ELF-1 (cell line): ENCODE measurements around the gene METTL1.
A peak's percentile ranks its signal among the peaks of the same experiment; 100 is the strongest.
"Not testable (repeated sequence)": the region's sequence is repeated elsewhere in the genome, so short reads cannot be mapped to it uniquely, and the experiment has no call there.

Experiments used
- DNase-seq: peaks from one replicate; pipeline ENCODE4 v3.0.0-alpha.2; 2016; ENCODE audit warnings: low read depth, low spot score

METTL1 gene

DNA sequence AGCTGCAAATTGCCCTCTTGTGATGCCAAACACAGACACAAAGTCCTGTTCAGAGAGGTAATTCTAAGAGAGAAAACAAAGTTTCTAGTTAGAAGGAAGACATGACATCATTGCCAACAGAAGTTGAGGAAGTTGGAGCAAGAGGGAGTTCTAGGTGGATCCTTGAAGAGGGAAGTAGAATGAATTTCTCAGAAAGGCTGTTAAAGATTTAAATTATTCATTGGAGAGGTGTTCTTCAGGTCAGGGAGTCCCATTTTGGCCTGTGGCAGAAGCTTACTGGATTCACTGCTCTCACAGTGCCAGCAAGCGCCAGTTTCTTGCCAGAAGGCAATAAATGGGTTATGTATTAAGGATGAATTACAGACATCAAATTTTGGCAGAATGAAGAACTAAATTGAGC is 26.0 kb upstream of the METTL1 start:
- DNase-seq = no peak

DNA sequence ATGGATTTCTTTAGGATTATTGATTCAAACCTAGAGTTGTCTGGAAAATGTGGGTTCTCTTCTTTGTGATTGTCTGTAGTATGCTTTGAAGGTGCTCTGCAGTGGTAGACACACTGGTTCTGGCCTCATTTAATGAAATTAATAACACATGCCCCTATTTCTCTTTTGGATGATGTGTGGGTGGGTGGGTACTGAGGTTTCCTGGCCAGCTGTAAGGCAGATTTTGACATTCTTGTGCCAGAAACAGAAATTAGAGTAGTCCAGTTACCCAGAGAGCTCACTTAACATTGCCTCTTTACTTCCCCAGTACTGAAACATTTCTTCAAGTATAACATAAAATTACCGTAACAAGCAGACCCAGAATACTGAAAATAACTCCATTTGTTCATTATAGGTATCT is 25.1 kb upstream of the METTL1 start:
- DNase-seq = no peak

DNA sequence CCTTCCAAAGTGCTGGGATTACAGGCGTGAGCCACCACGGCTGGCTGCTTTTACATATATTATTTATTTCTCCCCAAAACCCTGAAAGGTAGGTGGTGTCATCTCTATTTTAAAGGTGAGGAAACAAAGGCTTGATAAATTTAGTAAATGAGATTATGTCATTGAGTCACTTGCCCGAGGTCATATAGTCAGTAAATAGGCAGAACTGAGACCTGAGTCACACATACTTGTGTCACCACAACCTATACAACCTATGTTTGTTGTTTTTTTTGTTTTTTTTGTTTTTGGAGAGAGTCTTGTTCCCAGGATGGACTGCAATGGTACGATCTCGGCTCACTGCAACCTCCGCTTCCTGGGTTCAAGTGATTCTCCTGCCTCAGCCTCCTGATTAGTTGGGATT is 23.4 kb upstream of the METTL1 start:
- no peak for DNase-seq

DNA sequence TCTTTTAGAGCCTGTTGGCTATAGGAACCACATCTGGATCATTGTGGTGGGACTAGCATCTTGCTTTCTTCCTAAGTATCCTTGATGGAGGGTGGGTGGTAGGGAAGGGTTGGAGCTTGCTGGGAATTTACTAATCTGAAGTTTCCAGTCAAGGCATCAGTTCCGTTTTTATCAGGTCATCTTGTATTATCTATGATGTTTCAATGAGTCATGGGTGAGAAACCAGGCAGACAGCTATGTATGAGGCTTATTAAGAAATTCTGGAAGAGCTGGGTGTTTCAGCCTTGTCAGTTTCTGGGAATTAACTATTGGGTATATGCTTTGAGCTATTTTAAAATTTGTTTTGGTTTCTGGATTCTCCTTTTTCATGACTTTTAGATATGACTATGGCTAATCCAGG is 22.0 kb upstream of the METTL1 start:
- DNase-seq = no peak

DNA sequence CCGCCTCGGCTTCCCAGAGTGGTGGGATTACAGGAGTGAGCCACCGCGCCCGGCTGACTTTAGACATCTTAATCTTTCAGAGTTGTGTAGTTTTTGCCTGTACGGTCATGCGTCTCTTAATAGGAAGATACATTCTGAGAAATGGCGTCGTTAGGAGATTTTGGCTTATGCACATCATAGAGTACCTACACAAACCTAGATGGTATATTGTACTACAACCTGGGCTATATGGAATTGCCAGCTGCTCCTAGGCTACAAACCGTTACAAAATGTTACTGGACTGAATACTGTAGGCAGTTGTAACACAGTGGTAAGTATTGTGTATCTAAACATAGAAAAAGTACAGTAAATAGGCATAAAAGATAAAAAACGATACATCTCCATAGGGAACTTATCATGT is 12.0 kb upstream of the METTL1 start:
- DNase-seq = no peak

DNA sequence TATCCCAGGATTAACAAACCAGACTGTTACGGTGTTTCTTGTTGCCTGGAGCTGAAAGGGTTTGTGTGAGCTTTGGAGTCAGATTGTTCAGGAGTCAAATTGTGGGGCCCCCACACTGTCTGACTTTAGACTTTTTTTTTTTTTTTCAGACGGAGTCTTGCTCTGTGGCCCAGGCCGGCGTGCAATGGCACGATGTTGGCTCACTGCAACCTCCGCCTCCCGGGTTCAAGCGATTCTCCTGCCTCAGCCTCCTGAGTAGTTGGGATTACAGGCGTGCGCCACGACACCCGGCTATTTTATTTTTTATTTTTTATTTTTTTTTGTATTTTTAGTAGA is 11.5 kb upstream of the METTL1 start:
- DNase-seq = no peak

DNA sequence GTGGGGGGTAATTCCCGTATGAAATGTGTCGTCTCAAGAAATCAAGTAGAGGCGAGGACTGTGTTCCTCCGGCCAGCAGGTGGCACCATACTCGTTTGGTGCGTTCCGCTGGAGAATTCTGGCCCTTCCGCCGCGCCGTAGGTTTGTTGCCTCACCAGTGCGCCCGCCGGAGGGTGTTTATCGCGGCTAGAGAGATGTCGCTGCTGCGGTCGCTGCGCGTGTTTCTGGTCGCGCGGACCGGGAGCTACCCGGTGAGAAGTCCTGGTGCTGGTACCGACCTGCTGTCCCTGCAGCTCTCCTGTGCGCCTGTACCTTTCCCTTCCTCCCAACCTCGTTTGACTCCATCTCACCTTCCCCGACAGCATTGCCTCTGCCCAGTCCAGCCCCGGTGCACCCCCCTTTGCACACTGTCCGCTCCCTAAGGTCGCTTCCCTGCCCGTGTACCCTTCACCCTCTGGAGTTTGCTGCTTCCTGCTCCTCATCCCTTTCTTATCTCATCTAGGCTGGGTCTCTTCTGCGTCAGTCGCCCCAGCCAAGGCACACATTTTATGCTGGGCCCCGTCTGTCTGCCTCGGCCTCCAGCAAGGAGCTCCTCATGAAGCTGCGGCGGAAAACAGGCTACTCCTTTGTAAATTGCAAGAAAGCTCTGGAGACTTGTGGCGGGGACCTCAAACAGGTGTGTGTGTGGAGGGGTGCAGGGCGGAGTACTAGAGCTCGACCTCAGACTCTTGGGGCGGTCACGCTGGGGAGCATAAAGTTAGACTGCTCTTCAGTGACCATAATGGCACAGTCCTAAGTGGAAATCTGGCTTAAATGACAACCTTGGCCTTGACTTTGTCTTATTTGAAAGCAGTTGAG is 10.9 kb upstream of the METTL1 start, which contains the start of gene TSFM:
Gene TSFM, plus strand, starts transcription at position 180 of the 858 bp plus-strand sequence. Its CDS starts 15 bp downstream, at position 195.
- DNase-seq = peak; percentile 93

DNA sequence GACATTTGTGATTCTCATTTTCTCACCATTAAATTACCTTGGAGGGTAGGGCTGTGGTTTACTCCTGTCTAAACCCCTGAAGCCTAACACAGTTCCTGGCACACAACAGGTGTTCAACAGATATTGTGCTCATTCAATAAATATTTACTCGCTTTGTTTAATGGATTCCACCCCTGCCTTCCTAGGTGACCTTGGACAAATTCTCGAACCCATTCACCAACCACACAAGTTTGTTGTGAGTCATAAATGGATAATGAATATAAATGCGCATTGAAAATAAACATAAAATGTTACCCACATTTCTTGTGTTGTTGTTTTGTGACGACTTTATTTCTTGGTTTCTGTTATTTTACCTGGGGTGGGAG is 10.3 kb upstream of the METTL1 start:
- no peak for DNase-seq

DNA sequence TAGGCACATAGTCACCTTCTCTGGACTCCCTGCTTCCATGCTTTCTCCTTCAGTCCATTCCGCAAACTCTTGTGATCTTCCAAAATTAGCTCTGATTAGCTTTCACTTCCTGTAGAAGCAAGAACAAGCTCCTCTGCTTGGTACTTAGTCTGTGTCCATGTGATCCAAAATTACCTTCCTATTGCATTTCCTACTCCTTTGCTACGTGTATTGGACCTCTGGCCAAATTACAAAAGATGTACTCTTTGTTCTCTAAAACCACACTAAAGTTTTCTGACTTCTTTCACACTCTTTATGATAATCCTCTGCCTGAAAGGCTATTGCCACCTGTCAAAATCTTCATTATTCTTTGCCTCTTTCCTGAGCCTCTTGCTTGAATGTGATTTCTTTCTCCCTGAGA is 9.9 kb upstream of the METTL1 start:
- no peak for DNase-seq

DNA sequence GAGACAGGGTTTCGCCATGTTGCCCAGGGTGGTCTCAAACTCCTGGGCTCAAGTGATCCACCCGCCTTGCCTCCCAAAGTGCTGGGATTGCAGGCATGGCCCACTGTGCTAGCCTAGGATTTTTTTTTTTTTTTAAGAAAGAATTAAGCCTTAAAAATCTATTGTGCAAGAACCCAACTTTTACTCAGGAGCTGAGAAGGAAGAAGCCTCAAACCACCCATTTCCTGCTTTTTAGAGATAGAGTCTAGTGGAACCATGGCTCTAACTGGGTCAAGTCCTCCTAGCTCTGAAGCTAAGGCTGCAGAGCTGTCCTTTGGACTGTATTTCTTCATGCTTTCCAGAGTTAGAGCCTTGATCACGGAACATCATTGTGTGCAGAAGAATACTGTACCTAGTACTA is 9.3 kb upstream of the METTL1 start:
- no peak for DNase-seq

DNA sequence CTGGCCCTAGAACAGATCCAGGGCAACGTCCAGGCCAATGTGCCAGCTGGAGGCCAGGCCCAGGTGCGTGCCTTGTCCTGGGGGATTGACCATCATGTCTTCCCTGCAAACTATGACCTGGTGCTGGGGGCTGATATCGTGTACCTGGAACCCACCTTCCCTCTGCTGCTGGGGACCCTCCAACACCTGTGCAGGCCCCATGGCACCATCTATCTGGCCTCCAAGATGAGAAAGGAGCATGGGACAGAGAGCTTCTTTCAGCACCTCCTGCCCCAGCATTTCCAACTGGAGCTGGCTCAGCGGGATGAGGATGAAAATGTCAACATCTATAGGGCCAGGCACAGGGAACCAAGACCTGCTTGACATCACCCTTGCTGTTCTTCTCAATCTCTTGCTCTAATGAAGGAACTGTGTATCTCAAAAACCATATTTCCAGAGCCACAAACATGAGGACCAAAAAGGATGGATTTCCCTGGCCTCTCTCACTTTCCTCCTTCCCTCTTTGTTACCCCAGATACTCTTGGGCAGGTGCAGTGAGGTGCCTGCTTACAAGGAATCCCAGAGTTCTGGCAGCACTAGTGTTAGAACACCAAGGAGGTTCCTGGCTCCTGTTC is 8.5 kb upstream of the METTL1 start:
- no peak for DNase-seq

DNA sequence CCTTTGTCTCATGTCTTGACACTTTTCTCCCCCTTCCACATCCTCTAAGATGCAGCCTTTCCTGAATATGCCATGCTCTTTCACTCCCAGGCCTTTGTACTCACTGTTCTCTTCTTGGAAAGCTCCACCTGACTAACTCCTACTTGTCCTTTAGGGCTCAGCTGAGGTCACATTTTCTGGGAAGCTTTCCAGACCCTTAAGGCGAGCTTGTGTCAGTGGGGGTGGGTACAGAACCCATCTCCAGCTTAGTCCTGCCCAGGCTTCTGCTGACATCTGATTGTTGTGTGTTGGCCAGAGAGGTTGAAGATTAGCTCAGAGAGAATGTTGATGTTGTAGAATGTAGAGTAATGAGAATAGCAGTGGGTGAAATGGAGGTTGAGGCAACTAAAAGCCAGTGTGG is 7.8 kb upstream of the METTL1 start:
- DNase-seq = no peak

DNA sequence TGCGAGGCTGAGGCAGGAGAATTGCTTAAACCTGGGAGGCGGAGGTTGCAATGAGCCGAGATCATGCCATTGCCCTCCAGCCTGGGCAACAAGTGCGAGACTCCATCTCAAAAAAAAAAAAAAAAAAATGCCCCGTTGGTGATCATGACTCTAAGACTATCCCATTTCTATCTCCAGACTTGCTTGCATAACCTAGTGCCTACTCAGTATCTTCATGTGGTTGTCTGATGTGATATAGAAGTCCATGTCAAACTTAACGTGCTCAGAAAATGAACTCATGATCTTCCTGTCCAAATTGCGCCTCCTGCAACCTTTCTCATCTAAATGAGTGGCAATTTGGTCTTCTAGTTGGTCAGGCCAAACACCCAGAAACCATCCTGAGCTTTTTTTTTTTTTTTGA is 6.0 kb upstream of the METTL1 start:
- no peak for DNase-seq

DNA sequence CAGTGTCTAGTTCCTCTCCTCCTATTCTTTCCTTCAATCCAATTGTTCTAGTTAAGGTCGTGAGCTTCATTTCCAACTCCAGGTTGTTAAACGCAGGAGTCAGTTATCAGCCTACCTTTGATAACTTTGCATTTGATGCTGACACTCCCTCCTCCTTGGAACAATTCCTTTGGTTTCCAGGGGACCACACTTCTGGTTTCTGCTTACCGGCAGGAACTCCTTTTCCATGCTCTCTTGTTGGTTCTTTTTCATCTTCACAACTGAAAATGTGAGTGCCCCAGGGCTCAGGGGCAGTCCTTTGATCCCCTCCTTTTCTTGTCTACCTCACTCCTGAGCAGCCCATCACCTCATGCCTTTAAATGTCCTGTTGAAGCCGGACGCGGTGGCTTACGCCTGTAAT is 5.5 kb upstream of the METTL1 start:
- no peak for DNase-seq

DNA sequence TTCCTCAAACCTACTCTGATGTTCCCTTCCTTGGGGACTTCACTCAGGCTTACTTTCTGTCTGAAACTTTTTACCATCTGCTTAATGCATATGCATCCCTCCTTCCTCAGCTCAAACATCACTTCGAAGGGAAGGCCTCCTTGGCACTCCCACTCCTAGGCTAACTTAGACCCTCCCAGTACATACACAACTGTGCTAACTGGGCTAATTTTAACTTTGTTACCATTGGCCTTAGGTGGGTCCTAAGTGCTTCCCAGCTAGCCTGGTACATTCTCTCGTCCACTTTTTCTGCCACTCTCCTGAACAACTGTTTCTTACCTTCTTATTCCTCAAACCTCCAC is 4.3 kb upstream of the METTL1 start:
- no peak for DNase-seq

DNA sequence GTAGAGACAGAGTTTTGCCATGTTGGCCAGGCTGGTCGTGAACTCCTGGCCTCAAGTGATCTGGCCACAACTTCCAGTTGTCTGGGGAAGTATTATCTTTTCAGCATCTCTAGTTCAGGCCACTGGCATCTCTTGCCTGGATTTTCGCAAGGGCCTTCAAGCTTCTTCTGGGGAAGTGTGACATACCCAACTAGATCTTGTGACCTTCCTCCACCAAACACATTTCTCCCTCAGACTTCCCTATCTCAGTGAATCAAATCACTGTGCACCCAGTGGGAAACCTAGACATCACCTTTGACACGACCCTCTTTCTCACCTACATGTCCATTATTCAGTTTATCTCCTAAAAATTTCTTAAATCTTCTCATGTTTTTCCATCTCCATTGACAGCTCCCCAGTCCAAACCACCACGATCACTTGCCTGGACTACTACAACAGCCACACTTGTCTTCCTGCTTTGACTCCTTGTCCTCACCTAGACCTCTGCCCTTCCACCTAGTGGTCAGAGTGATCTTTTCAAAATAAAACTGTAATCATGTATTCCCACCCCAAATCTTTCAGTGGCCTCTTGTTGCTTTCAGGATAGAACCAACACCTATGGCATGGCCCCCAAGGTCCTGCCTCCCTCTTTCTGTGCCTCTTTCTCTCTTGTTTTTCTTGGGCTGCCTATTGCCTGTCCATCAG is 3.8 kb upstream of the METTL1 start:
- no peak for DNase-seq

DNA sequence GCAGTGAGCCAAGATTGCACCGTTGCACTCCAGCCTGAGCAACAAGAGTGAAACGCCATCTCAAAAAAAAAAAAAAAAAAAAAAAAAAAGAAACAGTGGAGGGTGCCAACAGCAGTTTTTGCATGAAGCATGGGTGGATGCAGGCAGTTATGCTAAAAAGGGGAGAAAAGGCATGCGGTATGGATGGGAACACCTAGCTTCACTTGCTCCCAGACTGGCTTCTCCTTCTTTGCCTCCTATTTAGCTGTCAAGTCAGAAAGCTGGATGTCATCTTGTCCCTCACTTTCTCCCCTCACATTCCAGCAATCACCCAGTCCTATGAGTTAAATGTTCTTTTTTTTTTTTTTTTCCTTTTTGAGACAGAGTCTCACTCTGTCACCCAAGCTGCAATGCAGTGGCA is 3.1 kb upstream of the METTL1 start:
- no peak for DNase-seq

DNA sequence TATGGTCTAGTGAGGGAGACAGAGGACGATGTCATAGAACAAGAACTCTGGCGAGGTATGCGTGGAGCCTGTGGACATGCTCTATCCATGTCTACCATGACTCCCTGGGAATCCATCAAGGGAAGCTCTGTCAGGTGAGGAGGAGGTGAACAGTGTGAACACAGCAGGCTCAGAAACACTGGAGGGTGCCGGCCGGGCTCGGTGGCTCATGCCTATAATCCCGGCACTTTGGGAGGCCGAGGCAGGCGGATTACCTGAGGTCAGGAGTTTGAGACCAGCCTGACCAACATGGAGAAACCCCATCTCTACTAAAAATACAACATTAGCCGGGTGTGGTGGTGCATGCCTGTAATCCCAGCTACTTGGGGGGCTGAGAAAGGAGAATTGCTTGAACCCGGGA is 2.7 kb upstream of the METTL1 start:
- DNase-seq = not testable (repeated sequence)

DNA sequence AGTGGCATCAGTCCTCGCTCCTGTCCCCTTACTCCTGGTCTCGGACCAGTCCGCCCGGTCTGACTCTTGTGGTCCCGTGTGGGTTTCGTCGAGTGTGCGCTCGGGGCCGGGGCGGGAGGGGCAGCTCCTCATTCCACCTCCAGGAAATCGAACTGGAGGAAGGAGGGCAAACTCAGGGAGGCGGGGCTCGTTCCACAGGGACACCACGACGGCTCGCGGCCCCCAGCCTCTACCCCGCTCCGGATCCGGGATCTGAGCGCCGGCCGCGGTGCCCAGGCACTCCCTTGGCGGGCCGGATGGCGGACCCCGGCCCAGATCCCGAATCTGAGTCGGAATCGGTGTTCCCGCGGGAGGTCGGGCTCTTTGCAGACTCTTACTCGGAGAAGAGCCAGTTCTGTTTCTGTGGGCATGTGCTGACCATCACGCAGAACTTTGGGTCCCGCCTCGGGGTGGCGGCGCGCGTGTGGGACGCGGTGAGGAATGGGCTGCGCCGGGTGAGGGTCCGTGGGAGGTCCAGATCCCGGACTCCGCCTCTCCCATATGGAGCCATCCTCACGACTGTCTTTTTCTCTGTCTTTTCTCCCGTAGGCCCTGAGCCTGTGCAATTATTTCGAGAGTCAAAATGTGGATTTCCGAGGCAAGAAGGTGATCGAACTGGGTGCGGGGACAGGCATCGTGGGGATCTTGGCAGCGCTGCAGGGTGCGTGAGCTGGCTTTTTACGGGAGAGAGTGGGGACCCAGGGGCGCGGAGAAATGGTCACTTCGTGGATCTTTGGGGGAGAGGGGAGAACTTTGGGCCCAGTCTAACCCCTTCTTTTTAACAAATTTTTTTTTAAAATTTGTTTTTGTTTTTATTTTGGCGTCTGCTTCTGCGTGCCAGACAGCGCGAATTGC is 771 bp upstream of the METTL1 start, which contains the start of gene EEF1AKMT3:
Gene EEF1AKMT3, plus strand, starts transcription at position 186 of the 894 bp plus-strand sequence. Its CDS starts 111 bp downstream, at position 297.
- no peak for DNase-seq

DNA sequence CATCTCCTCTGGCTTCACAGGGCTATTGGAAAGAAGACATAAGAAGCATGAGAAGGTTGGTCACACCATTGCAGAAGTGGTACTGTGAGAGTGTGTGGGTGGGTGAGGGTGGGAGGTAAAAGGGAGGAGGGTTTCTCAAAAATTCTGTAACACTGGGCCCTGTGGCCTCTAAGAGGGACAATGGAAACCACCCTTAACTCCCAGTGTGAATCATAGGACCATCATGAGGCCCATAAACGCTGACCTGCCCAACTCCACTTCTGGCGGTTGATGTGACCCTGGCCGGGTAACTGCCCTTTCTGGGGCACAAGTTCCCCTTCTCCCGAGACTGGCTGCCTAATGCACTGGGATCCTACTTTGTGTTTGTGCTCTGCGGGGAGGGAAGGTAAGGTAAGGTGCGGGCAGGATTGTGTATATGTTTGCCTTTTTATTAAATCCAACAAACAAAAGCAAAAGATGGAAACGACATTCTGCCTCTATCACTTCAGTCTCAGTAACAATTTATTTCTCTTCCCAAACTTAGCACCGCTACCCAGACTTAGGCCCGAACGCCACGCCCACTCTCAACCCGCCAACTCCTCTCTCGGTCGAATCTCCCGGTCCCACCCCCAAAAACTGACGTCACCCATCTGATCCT is 551 bp downstream of the METTL1 start:
- DNase-seq = no peak

DNA sequence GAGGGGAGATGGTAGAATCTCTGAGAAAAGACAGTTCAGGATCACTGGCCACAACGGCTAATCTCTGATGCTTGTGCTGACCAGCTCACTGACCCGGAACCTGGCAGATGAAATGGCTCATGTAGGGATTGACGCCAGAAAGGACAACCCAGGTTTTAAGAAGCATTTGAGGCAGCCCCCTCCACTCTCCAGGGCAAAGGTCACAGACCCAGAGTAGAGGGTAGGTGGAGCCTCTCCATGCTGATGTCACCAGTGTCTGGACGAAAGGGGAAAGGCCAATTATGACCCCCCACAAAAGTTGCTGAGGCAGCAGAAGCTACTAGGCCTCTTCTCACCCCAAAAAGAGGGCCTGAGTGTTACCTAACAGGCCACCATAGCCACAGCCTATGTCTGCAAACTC is 1.2 kb downstream of the METTL1 start:
- DNase-seq = no peak
